ENCODE data around the gene TBL1XR1. TPM values are rescaled to one million over a fixed set of nuclear protein-coding genes. Genes with fewer than 3 reads are reported as not detected.
A peak's percentile ranks its signal among the peaks of the same experiment; 100 is the strongest.

TBL1XR1 gene
- total RNA-seq, 1 experiment from 2014 or later = 186 TPM

DNA sequence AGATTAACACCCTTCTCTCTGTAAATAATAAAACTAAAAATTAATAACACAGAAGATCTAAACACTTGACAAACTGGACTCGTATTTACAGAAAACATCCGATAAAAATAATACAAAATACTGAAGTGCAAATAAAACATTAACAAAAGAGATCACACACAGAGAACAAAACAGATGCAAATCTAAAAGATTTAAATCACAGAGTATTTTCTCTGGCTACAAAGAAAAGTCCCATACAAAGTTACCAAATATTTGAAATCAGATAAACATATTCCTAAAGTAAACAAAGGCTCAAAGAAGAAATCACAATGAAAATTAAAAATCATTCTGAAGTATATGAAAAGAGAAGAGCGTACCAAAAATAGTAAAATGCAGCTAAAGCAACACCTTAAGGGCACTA lies 42.5 kb downstream of the TBL1XR1 start:
- Histone ChIP-seq H3K27ac (ENCODE audit: low read depth, low read length, poor library complexity, severe bottlenecking) (no peak overlapping the region), H3K4me3 (ENCODE audit: low read depth, low read length, poor library complexity, severe bottlenecking) (no peak overlapping the region), H3K27me3 (replicated peaks; ENCODE audit: insufficient read depth, low read depth, low read length, poor library complexity) (no peaks in the 10 kb centered on the region), H3K9me3 (ENCODE audit: low read depth, low read length, poor library complexity, severe bottlenecking) (no peaks in the 10 kb centered on the region), H3K4me1 (ENCODE audit: insufficient read depth, low read length, poor library complexity, severe bottlenecking) (peaks cover 48% of the 10 kb centered on the region), H3K36me3 (ENCODE audit: insufficient read depth, low read length, poor library complexity, severe bottlenecking) (no peaks in the 10 kb centered on the region)
- CTCF ChIA-PET = no interaction called here
- BruUV-seq (replicated peaks) = no TSS peak
- intact Hi-C loops (cut with micrococcal nuclease; ENCODE audit: unreplicated experiment) = no loop called here
- no peak for DNase-seq (ENCODE audit: low spot score)
- POLR2A ChIA-PET (ENCODE audit: low non-redundant PET) = interaction anchor here (0.7 kb wide), 1 partner anchor 96 kb away, joined by 3 read pairs; no protein-coding TSS in a partner anchor
- no peak for TF ChIP-seq EZH2 (IDR thresholded peaks at IDR 0.05; ENCODE audit: borderline replicate concordance, low read depth, low read length, poor library complexity, severe bottlenecking)
- TF ChIP-seq, protein P1, sequence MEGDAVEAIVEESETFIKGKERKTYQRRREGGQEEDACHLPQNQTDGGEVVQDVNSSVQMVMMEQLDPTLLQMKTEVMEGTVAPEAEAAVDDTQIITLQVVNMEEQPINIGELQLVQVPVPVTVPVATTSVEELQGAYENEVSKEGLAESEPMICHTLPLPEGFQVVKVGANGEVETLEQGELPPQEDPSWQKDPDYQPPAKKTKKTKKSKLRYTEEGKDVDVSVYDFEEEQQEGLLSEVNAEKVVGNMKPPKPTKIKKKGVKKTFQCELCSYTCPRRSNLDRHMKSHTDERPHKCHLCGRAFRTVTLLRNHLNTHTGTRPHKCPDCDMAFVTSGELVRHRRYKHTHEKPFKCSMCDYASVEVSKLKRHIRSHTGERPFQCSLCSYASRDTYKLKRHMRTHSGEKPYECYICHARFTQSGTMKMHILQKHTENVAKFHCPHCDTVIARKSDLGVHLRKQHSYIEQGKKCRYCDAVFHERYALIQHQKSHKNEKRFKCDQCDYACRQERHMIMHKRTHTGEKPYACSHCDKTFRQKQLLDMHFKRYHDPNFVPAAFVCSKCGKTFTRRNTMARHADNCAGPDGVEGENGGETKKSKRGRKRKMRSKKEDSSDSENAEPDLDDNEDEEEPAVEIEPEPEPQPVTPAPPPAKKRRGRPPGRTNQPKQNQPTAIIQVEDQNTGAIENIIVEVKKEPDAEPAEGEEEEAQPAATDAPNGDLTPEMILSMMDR (conservative IDR thresholded peaks at IDR 0.05; ENCODE audit: low read depth, low read length) = no peak

DNA sequence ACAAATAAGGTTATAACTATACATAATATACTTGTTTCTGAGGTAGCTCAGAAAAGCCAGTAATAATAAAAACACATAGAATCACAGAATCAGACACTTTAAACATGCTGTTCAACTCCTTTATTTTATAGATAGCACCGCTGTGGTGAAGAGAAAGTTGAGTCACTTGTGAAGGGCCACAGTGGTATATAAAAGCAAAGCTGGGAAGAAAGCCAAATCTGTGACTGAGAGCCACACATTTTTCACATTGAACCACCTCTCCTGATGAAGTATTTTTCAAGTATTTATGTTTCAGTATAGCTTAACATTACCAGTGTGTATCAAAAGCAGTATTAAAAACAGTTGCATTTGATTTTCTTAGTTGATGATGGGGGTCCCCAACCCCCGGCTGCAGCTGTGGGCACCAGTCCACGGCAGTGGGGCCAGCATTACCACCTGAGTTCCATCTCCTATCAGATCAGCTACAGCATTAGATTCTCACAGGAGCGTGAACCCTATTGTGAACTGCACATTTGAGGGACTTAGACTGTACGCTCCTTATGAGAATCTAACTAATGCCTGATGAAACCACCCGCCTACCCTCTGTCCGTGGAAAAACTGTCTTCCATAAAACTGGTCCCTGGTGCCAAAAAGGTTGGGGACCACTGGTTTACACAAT lies 46.2 kb downstream of the TBL1XR1 start:
- CTCF ChIA-PET = no interaction called here

DNA sequence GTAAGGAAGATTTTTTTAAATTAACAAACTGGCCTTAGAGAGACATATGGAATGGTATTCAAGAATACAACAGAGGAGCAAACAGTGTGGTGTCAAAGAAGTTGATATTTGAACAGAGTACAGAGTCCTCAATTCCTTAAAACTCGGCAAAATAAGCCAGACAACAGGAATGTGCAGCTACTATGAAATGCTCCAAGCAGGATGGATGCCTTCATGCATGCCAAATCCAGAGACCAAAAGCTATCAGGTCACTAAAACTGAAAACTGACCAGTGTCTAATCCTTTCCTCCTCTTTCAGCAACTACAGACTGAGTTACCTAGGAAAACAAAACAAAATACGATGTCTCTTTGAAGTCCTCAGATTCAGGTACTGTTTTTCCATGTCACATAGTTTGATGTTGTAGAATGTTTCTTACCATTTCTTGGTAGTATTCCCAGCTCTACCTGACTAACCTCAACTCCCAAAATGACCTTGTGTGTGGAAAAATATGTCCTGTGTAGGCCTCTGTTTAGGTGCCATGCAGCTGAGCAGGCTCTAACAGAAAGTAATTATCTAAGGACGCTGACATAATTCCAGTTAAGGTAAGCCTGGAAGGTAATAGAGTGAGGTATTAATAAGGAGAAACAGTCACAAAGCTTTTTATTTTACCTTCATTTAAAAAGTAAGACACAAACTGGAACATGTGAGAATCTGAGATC lies 46.9 kb downstream of the TBL1XR1 start:
- intact Hi-C loops (cut with micrococcal nuclease; ENCODE audit: unreplicated experiment) = no loop called here
- H3K27ac ChIP-seq (ENCODE audit: low read depth, low read length, poor library complexity, severe bottlenecking) = peak overlapping the region; percentile 50
- TF ChIP-seq, protein P1 (conservative IDR thresholded peaks at IDR 0.05; ENCODE audit: low read depth, low read length) = no peak
- no peak for TF ChIP-seq EZH2 (IDR thresholded peaks at IDR 0.05; ENCODE audit: borderline replicate concordance, low read depth, low read length, poor library complexity, severe bottlenecking)
- ChIA-PET POLR2A (ENCODE audit: low non-redundant PET) (no interaction called here), CTCF (no interaction called here)
- no peaks in the 10 kb centered on the region for H3K9me3 ChIP-seq (ENCODE audit: low read depth, low read length, poor library complexity, severe bottlenecking)
- H3K36me3 ChIP-seq (ENCODE audit: insufficient read depth, low read length, poor library complexity, severe bottlenecking) = no peaks in the 10 kb centered on the region
- peaks cover 47% of the 10 kb centered on the region for H3K4me1 ChIP-seq (ENCODE audit: insufficient read depth, low read length, poor library complexity, severe bottlenecking)
- H3K27me3 ChIP-seq (replicated peaks; ENCODE audit: insufficient read depth, low read depth, low read length, poor library complexity) = no peaks in the 10 kb centered on the region
- H3K4me3 ChIP-seq (ENCODE audit: low read depth, low read length, poor library complexity, severe bottlenecking) = no peak overlapping the region
- no peak for DNase-seq (ENCODE audit: low spot score)
- TSS peak; percentile 7 for BruUV-seq (replicated peaks)

More for the DNA sequence above, 46.2 kb downstream of the TBL1XR1 start:
- Histone ChIP-seq H3K27ac (ENCODE audit: low read depth, low read length, poor library complexity, severe bottlenecking) (peak overlapping the region; percentile 50), H3K9me3 (ENCODE audit: low read depth, low read length, poor library complexity, severe bottlenecking) (no peaks in the 10 kb centered on the region), H3K4me3 (ENCODE audit: low read depth, low read length, poor library complexity, severe bottlenecking) (no peak overlapping the region), H3K27me3 (replicated peaks; ENCODE audit: insufficient read depth, low read depth, low read length, poor library complexity) (no peaks in the 10 kb centered on the region), H3K4me1 (ENCODE audit: insufficient read depth, low read length, poor library complexity, severe bottlenecking) (peaks cover 39% of the 10 kb centered on the region), H3K36me3 (ENCODE audit: insufficient read depth, low read length, poor library complexity, severe bottlenecking) (no peaks in the 10 kb centered on the region)
- POLR2A ChIA-PET (ENCODE audit: low non-redundant PET) = interaction anchor here (0.7 kb wide), 1 partner anchor 41 kb away, joined by 3 read pairs; no protein-coding TSS in a partner anchor
- TF ChIP-seq EZH2 (IDR thresholded peaks at IDR 0.05; ENCODE audit: borderline replicate concordance, low read depth, low read length, poor library complexity, severe bottlenecking) = no peak
- intact Hi-C loops (cut with micrococcal nuclease; ENCODE audit: unreplicated experiment) = no loop called here
- BruUV-seq (replicated peaks) = no TSS peak
- DNase-seq (ENCODE audit: low spot score) = peak; percentile 76
